Coronary artery (tissue), 2 donors: ENCODE measurements around the gene SON.

Source experiments
- DNase-seq: peaks from one replicate; pipeline ENCODE4 v3.0.0-alpha.2; 2017; ENCODE audit warnings: low spot score
- H3K27ac ChIP-seq, 2 donors: fragments of 200-600 bp; sonication (generic); one replicate each; pipeline ENCODE4 v1.5.1; 2016 to 2019
- H3K4me3 ChIP-seq: fragments of 200-600 bp; sonication (generic); 2 replicates; pipeline ENCODE4 v1.5.1; 2016; ENCODE audit warnings: mild to moderate bottlenecking, moderate library complexity
- TF ChIP-seq, protein P1 (sequence below): fragments of 200-600 bp; sonication (generic); IDR thresholded peaks from one replicate; pipeline ENCODE4 v1.5.1; 2019; ENCODE audit warnings: antibody characterized with exemption

The SON gene

DNA sequence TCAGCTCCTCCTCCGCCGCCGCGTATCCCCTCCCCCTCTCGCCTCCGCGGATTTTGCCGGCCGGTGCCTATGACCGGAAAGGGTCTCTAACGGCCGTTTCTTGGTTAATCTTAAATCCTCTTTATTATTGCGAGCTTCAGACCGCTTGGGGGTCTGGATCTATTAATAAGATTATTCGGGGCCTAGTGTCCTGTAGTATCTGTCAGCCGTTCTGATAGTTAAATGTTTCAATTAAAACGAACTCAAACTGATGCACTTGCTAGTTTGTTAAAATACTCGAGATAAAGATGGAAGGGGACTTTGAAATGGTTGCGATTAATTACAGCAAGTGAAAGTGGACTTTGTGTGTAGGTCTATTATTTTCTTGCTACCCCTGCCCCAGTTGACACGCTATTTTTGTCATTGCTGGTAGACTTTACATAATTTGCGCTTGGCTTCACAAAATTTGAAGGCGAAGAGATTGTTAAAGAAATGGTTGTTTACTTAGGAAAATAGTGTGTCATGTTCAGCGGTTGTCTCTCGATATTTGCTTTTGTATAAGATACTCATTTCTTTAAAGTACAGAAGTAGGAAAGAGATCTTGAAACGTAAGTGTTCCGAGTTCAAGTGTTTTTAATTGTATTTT, 779 bp downstream of the SON start:
- no peak for DNase-seq
- Histone ChIP-seq H3K27ac (peak overlapping the region; percentile 99), H3K4me3 (peak overlapping the region; percentile 87)
- TF ChIP-seq, protein P1, sequence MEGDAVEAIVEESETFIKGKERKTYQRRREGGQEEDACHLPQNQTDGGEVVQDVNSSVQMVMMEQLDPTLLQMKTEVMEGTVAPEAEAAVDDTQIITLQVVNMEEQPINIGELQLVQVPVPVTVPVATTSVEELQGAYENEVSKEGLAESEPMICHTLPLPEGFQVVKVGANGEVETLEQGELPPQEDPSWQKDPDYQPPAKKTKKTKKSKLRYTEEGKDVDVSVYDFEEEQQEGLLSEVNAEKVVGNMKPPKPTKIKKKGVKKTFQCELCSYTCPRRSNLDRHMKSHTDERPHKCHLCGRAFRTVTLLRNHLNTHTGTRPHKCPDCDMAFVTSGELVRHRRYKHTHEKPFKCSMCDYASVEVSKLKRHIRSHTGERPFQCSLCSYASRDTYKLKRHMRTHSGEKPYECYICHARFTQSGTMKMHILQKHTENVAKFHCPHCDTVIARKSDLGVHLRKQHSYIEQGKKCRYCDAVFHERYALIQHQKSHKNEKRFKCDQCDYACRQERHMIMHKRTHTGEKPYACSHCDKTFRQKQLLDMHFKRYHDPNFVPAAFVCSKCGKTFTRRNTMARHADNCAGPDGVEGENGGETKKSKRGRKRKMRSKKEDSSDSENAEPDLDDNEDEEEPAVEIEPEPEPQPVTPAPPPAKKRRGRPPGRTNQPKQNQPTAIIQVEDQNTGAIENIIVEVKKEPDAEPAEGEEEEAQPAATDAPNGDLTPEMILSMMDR = no peak

DNA sequence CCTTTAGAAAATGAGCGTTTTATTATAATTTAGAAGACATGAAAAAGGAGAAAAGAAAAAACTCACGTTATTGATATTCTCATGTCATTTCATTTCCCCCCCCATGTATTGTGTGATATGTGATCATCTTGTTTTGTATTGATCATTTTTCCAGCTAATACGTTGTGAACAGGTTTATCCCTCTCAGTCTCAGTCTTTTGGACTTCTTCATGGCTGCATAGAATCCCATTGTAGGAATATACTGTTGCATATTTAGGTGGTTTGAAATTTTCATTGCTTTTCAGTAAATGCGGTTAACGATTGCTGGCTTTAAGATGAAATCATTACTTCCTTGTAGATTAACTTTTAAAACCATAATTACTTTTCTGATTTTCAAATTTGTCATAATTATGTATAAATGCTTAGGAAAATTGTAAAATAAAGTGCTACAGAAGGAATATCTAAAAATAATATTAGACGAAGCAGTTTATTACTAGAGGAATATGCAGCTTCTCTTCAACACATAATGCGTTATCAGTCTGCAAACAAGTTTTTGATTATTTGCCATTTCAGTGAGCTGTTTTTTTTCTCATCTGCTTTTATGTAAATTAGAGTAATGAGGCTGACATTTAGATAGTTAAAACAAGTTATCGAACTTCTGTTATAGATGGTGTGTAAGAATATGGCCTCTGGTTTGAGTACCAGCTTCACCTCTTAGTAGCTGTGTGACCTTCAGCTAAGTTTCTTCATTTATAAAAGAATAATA, 1.8 kb downstream of the SON start:
- Histone ChIP-seq H3K4me3 (peak overlapping the region; percentile 87), H3K27ac (peak overlapping the region in 1 of 2 donors; percentile 13)
- TF ChIP-seq, protein P1 = no peak
- no peak for DNase-seq

DNA sequence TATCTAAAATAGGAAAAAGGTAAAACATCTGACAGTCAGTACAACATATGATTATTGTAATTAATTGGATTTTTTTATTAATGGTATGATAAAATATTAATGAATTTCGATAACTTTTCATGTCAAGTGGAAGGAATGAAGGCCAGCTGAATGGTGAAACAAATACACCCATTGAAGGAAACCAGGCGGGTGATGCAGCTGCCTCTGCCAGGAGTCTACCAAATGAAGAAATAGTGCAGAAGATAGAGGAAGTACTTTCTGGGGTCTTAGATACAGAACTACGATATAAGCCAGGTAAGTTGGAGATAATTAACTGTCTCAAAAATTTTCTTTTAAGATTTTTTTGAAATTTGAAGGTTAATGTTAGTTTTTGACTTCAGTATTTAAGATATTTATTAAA, 3.2 kb downstream of the SON start:
- TF ChIP-seq, protein P1 = no peak
- DNase-seq = no peak
- H3K27ac ChIP-seq = no peak overlapping the region
- H3K4me3 ChIP-seq = no peak overlapping the region

DNA sequence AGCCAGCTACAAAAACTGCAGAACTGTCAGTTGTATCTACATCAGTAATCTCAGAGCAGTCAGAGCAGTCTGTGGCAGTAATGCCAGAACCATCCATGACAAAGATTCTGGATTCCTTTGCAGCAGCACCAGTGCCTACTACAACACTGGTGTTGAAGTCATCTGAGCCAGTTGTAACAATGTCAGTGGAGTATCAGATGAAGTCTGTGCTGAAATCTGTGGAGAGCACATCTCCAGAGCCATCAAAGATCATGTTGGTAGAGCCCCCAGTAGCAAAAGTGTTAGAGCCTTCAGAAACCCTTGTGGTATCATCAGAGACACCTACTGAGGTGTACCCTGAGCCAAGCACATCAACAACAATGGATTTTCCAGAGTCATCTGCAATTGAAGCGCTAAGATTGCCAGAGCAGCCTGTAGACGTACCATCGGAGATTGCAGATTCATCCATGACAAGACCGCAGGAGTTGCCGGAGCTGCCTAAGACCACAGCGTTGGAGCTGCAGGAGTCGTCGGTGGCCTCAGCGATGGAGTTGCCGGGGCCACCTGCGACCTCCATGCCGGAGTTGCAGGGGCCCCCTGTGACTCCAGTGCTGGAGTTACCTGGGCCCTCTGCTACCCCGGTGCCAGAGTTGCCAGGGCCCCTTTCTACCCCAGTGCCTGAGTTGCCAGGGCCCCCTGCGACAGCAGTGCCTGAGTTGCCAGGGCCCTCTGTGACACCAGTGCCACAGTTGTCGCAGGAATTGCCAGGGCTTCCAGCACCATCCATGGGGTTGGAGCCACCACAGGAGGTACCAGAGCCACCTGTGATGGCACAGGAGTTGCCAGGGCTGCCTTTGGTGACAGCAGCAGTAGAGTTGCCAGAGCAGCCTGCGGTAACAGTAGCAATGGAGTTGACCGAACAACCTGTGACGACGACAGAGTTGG, 7.3 kb downstream of the SON start:
- H3K27ac ChIP-seq = no peak overlapping the region
- TF ChIP-seq, protein P1 = no peak
- H3K4me3 ChIP-seq = no peak overlapping the region
- no peak for DNase-seq

DNA sequence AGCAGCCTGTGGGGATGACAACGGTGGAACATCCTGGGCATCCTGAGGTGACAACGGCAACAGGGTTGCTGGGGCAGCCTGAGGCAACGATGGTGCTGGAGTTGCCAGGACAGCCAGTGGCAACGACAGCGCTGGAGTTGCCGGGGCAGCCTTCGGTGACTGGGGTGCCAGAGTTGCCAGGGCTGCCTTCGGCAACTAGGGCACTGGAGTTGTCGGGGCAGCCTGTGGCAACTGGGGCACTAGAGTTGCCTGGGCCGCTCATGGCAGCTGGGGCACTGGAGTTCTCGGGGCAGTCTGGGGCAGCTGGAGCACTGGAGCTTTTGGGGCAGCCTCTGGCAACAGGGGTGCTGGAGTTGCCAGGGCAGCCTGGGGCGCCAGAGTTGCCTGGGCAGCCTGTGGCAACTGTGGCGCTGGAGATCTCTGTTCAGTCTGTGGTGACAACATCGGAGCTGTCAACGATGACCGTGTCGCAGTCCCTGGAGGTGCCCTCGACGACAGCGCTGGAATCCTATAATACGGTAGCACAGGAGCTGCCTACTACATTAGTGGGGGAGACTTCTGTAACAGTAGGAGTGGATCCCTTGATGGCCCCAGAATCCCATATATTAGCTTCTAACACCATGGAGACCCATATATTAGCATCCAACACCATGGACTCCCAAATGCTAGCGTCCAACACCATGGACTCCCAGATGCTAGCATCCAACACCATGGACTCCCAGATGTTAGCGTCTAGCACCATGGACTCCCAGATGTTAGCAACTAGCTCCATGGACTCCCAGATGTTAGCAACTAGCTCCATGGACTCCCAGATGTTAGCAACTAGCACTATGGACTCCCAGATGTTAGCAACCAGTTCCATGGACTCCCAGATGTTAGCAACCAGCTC, 8.2 kb downstream of the SON start:
- H3K4me3 ChIP-seq = no peak overlapping the region
- DNase-seq = no peak
- H3K27ac ChIP-seq = no peak overlapping the region
- TF ChIP-seq, protein P1 = no peak

DNA sequence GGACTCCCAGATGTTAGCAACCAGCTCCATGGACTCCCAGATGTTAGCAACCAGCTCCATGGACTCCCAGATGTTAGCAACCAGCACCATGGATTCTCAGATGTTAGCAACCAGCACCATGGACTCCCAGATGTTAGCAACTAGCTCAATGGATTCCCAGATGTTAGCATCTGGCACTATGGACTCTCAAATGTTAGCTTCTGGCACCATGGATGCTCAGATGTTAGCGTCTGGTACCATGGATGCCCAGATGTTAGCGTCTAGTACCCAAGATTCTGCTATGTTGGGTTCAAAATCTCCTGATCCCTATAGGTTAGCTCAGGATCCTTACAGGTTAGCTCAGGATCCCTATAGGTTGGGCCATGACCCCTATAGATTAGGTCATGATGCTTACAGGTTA, 8.8 kb downstream of the SON start:
- no peak for DNase-seq
- Histone ChIP-seq H3K4me3 (no peak overlapping the region), H3K27ac (no peak overlapping the region)
- TF ChIP-seq, protein P1 = no peak
